ENCODE results near the gene CLEC18C. TPM values are rescaled to one million over a fixed set of nuclear protein-coding genes. Genes with fewer than 3 reads are reported as not detected.
"Not testable (repeated sequence)": the region's sequence is repeated elsewhere in the genome, so short reads cannot be mapped to it uniquely, and the experiment has no call there.

Gene CLEC18C
- total RNA-seq, 3 donors from 2014 or later: 0.61 to 0.87 (median 0.70) TPM

DNA sequence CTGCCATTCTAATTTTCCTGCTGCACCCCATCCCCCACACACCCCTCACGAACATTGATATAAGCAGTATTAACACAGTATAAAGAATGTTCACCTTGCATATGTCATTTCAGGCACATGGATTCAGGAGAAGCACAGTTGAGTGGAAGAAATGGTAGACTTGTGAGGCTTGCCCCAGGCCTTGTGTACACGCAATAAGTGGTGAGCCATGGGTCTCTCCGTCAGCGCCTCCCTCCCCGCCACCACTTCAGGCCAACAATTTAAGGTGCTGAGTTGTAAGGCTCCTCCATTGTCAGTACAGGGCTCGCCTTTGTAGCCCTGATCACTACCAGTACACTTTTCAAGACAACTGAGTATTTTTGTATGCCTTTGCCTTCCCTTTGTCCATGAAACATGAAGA, 12.2 kb upstream of the CLEC18C start:
- no peaks in the 10 kb centered on the region for H3K9me3 ChIP-seq
- no peak overlapping the region for H3K4me3 ChIP-seq
- DNase-seq (no peak), ATAC-seq (no peak)
- TF ChIP-seq, protein P1, sequence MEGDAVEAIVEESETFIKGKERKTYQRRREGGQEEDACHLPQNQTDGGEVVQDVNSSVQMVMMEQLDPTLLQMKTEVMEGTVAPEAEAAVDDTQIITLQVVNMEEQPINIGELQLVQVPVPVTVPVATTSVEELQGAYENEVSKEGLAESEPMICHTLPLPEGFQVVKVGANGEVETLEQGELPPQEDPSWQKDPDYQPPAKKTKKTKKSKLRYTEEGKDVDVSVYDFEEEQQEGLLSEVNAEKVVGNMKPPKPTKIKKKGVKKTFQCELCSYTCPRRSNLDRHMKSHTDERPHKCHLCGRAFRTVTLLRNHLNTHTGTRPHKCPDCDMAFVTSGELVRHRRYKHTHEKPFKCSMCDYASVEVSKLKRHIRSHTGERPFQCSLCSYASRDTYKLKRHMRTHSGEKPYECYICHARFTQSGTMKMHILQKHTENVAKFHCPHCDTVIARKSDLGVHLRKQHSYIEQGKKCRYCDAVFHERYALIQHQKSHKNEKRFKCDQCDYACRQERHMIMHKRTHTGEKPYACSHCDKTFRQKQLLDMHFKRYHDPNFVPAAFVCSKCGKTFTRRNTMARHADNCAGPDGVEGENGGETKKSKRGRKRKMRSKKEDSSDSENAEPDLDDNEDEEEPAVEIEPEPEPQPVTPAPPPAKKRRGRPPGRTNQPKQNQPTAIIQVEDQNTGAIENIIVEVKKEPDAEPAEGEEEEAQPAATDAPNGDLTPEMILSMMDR (IDR thresholded peaks at IDR 0.05): no peak
- peaks cover 5% of the 10 kb centered on the region for H3K4me1 ChIP-seq (ENCODE audit: low read depth)
- intact Hi-C loops (cut with DNase I, micrococcal nuclease): no loop called here
- H3K36me3 ChIP-seq (ENCODE audit: low read depth): peaks cover 18% of the 10 kb centered on the region

DNA sequence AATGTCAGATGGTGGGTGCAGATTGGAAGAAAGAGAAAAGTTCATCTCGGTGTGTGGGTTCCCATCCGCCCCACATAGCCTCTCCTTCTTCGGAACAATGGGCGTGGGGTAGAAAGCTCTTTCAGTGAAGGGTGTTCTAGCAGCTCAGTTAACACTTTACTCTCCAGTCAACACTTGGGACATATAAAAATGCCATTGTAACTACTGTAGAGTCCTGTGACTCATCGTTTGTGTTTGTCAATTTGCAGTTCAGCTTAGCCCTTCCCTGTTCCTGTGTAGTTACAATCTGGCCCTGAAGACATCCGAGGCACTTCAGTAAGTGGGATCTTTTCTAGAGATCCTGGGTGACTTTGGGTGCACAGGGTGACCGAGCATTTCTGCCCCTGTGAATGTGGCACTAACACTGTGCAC, 11.5 kb upstream of the CLEC18C start:
- no peaks in the 10 kb centered on the region for H3K9me3 ChIP-seq
- H3K4me1 ChIP-seq (ENCODE audit: low read depth): peaks cover 5% of the 10 kb centered on the region
- intact Hi-C loops (cut with DNase I, micrococcal nuclease): no loop called here
- DNase-seq: no peak
- H3K36me3 ChIP-seq (ENCODE audit: low read depth): peaks cover 11% of the 10 kb centered on the region
- peak; percentile 93 for ATAC-seq
- no peak overlapping the region for H3K4me3 ChIP-seq
- TF ChIP-seq, protein P1 (IDR thresholded peaks at IDR 0.05): no peak

DNA sequence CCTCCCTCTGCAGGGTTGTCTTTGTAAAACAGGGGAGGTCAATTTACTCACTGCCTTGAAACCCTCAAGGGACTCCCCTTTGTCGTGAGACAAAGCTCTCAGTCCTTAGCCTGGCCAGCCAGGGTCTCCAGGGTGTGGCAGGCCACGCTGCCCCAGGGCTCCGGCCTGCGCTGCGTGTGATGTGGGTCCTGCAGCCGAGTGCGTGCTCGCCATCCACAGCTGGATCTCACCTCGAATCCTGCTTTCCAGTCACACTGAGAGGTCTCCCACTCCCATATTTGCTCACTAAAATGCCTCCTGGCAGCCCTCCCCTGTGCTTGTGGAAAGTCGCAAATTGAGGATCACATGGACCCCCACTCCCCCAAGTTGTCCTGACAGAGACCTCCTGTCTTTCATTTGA, 10.0 kb upstream of the CLEC18C start:
- peaks cover 5% of the 10 kb centered on the region for H3K4me1 ChIP-seq (ENCODE audit: low read depth)
- DNase-seq: no peak
- ATAC-seq: no peak
- H3K9me3 ChIP-seq: no peaks in the 10 kb centered on the region
- peaks cover 8% of the 10 kb centered on the region for H3K36me3 ChIP-seq (ENCODE audit: low read depth)
- no peak overlapping the region for H3K4me3 ChIP-seq
- intact Hi-C loops (cut with DNase I, micrococcal nuclease): no loop called here
- TF ChIP-seq, protein P1 (IDR thresholded peaks at IDR 0.05): no peak

DNA sequence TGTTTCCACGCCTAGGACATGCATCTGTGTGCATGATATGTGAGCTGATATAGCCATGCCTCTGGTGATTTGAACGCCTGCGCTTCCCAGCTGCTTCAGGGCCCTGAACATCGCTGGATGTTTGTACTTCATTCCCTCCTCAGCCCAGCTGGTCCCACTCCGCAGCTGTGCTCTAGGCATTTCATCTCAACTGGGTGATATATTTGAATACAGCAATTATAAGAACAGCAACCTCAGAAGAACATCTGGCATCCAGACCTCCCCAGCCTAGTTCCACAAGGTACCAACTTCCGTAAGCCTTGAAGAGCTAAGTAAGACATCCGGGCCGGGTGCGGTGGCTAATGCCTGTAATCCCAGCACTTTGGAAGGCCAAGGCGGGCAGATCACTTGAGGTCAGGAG, 6.9 kb upstream of the CLEC18C start:
- H3K9me3 ChIP-seq; H3K4me3 ChIP-seq; H3K36me3 ChIP-seq (ENCODE audit: low read depth); H3K4me1 ChIP-seq (ENCODE audit: low read depth); DNase-seq; ATAC-seq; intact Hi-C loops (cut with DNase I, micrococcal nuclease): not testable (repeated sequence)

DNA sequence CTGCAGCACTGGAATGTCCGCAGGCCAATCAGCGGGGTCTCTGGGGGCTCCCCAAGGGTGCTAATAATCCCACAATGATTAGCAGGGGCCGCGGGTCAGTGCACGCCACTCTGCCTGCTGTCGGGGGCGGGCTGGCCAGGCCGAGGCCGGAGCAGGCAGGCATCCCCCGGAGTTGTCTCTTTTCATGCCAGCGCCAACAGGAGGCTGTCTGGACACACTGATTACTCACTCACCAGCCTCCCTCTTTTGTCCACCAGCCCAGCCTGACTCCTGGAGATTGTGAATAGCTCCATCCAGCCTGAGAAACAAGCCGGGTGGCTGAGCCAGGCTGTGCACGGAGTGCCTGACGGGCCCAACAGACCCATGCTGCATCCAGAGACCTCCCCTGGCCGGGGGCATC, 329 bp downstream of the CLEC18C start:
- H3K36me3 ChIP-seq (ENCODE audit: low read depth); intact Hi-C loops (cut with DNase I, micrococcal nuclease); H3K9me3 ChIP-seq; H3K4me3 ChIP-seq; DNase-seq; H3K4me1 ChIP-seq (ENCODE audit: low read depth): not testable (repeated sequence)
- ATAC-seq: peak; percentile 16

DNA sequence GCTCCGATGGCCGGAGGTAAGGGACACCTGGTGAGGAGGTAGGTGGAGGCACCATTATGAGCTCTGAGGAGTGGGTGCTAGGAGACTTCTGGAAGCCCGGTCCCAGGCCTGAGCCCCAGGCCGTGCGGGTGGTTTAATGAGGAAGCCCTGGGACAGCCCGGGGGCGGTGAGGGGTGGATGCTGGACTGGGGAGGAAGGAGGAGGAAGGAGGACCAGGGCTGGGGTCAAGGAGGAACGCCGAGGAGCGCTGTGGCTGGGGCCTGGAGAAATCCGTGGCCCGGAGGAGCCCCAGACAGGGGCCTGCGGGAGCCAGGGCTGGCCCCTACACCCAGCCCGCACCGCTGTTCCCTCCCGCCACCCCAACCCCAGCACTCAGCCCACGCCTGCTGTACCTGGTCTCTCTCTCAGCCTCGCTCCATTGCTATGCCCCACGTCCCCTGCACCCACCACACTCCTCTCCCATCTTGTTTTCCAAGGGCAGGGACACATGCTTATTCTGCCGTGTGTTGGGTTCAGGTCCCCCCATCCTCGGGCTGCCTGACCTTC, 873 bp downstream of the CLEC18C start:
- H3K9me3 ChIP-seq; H3K4me3 ChIP-seq; intact Hi-C loops (cut with DNase I, micrococcal nuclease); H3K36me3 ChIP-seq (ENCODE audit: low read depth); H3K4me1 ChIP-seq (ENCODE audit: low read depth); DNase-seq: not testable (repeated sequence)
- peak; percentile 37 for ATAC-seq

DNA sequence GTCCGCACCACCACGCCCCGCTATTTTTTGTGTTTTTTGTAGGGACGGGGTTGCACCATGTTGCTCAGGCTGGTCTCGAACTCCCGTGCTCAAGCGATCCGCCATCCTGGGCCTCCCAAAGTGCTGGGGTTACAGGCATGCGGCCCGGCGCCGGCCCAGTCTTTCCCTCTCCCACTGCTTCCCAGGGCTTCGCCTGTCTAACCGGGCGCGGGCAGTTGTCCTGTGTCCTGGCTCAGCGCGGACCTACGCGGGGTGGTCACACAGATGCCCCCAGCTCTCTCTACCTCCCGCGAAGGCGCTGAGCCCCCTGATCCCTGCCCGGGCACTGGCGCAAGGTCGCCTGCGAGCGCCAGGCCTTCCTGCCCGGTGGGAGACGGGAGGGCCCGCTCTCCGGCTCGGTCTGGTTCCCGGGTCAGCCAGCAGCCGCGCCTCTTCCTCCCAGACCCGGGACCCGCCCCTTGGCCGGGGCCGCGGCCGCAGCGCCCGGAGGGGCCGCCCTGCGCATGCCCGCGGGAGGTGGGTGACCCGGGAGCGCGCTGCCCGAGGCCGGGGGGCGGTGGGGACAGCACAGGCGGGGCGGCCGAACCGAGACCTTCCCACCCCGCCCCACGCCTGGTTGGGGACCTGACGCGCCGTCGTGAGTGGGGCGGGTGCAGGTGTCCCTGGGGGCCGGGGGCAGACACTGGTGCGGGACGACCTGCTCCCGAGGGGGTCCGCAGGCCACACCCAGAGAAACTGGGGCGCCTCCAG, 14.4 kb downstream of the CLEC18C start:
- H3K4me1 ChIP-seq (ENCODE audit: low read depth); H3K4me3 ChIP-seq; intact Hi-C loops (cut with DNase I, micrococcal nuclease); H3K36me3 ChIP-seq (ENCODE audit: low read depth); H3K9me3 ChIP-seq: not testable (repeated sequence)
- ATAC-seq (peak; percentile 86), DNase-seq (peak in 2 of 3 donors; percentile 23 to 73)

DNA sequence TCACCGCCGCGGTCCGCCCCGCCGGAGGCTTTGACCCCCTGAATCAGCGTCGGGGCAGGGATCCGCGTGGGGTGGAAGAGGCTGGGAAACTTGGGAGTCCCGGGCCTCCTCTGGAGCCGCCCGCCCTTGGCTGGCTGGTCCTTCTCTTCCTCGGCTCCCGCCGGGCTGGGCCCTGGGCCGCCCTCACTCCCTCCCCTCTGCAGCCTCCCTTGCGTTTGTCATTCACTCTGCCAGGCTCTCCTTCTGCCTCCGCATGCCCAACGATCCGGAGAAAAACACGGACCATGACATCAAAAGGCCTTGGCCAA, 15.0 kb downstream of the CLEC18C start:
- intact Hi-C loops (cut with DNase I, micrococcal nuclease); H3K4me1 ChIP-seq (ENCODE audit: low read depth); H3K9me3 ChIP-seq; H3K4me3 ChIP-seq; H3K36me3 ChIP-seq (ENCODE audit: low read depth): not testable (repeated sequence)
- peak in 1 of 3 donors; percentile 53 for DNase-seq
- ATAC-seq: peak; percentile 77

DNA sequence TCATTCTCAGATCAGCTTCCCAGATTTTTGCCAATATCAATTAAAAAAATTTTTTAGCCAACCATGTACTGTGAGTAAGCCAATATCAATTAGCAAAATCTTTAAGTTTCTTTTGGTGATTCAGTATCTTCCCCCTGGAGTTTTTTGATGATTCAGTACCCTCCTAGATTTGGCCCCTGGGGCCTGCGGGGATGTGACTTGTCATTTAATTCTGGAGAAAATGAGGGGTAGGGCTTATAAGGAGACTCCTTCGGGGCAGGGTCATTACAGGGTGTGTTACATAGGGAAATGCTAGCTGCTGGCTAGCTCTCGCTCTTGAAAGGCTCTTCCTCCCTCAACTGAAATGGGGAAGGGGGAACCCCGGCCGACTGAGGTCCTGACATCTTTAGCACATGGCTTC, 17.0 kb downstream of the CLEC18C start:
- H3K4me1 ChIP-seq (ENCODE audit: low read depth); intact Hi-C loops (cut with DNase I, micrococcal nuclease); ATAC-seq: not testable (repeated sequence)

DNA sequence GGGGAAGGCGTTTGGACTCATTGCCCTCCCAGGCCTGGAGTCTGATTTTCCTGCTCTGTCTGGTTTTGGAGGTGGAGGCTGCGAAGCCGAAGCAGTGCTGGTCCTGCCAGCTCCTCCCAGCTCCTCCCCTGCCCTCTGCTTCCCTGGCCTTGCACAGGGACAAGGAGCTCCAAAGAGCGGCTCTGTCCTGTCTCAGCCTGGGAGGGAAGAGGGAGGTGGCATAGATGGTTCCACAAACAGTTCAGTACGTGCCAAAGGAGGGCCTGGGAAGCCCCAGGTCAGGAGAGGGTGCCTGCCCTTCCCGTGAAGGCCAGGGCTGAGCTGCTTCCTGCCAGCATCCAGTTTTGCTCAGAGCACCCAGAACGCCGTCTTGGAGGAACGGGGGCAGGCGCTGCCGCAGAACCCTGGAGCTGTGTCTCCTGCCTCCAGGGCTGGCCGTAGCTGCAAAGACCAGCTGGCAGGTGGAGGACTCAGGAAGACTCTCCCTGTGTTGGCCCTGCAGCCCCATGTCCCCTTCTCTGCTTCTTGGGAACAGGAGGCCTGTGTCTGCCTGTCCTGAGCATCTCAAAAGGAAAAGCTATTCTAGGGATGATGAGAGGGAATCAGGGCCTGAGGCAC, 23.2 kb downstream of the CLEC18C start:
- H3K4me1 ChIP-seq (ENCODE audit: low read depth); DNase-seq; H3K4me3 ChIP-seq; intact Hi-C loops (cut with DNase I, micrococcal nuclease); H3K9me3 ChIP-seq; H3K36me3 ChIP-seq (ENCODE audit: low read depth): not testable (repeated sequence)
- ATAC-seq: peak; percentile 58

More for the DNA sequence above, 17.0 kb downstream of the CLEC18C start:
- H3K36me3 ChIP-seq (ENCODE audit: low read depth); DNase-seq; H3K4me3 ChIP-seq; H3K9me3 ChIP-seq: not testable (repeated sequence)

DNA sequence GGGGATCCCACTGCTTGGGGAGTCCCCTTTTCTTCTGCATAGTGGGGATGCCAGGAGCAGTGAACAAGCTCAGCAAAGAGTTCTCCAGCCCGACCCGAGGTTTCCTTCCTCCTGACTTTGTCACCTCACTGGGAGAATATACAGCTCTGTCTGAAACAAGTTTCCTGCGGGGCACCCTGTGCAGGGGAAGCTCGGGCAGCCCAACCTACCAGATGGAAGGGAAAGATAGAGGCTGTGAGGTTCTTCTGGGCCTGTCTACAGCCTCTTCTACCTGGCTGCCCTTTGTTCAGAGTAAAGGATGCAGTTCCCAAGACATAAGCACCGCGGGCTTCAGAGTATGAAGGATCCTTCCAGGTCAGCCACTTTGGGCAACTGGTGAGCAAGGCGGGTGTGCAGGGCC, 24.0 kb downstream of the CLEC18C start:
- H3K9me3 ChIP-seq; intact Hi-C loops (cut with DNase I, micrococcal nuclease); H3K4me3 ChIP-seq; ATAC-seq; DNase-seq; H3K4me1 ChIP-seq (ENCODE audit: low read depth); H3K36me3 ChIP-seq (ENCODE audit: low read depth): not testable (repeated sequence)
